ENCODE data around the gene CD99L2.

CD99L2 gene

GRCh38 chrX:150753968-150754367 is 144.5 kb downstream of the CD99L2 start:
- Histone ChIP-seq H3K27me3 (ENCODE audit: insufficient read depth, low read length, poor library complexity, severe bottlenecking) (no peaks in the 10 kb centered on the region), H3F3A (ENCODE audit: low read depth) (no peaks in the 10 kb centered on the region), H3K4me3 (ENCODE audit: low read length, poor library complexity, severe bottlenecking) (no peak overlapping the region), H3K79me2 (ENCODE audit: insufficient read depth, low read length) (no peaks in the 10 kb centered on the region), H3K36me3 (ENCODE audit: insufficient read depth, low read length) (peaks cover 12% of the 10 kb centered on the region; the same call in 1 of the 2 replicates), H2AFZ (ENCODE audit: low read length) (no peak overlapping the region), H3K9me2 (replicated peaks; ENCODE audit: low read depth, low read length) (no peaks in the 10 kb centered on the region), H4K20me1 (ENCODE audit: insufficient read depth, low read length, poor library complexity, severe bottlenecking) (no peaks in the 10 kb centered on the region), H3K9me3 (ENCODE audit: insufficient read depth, low read depth, low read length) (no peaks in the 10 kb centered on the region), H3K4me1 (ENCODE audit: insufficient read depth, low read length, poor library complexity, severe bottlenecking) (no peaks in the 10 kb centered on the region), H3K4me2 (ENCODE audit: low read depth, low read length, poor library complexity, severe bottlenecking) (no peak overlapping the region), H3K9ac (ENCODE audit: low read depth, low read length, poor library complexity, severe bottlenecking) (no peak overlapping the region)
- TF ChIP-seq, protein P1, sequence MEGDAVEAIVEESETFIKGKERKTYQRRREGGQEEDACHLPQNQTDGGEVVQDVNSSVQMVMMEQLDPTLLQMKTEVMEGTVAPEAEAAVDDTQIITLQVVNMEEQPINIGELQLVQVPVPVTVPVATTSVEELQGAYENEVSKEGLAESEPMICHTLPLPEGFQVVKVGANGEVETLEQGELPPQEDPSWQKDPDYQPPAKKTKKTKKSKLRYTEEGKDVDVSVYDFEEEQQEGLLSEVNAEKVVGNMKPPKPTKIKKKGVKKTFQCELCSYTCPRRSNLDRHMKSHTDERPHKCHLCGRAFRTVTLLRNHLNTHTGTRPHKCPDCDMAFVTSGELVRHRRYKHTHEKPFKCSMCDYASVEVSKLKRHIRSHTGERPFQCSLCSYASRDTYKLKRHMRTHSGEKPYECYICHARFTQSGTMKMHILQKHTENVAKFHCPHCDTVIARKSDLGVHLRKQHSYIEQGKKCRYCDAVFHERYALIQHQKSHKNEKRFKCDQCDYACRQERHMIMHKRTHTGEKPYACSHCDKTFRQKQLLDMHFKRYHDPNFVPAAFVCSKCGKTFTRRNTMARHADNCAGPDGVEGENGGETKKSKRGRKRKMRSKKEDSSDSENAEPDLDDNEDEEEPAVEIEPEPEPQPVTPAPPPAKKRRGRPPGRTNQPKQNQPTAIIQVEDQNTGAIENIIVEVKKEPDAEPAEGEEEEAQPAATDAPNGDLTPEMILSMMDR (conservative IDR thresholded peaks at IDR 0.05; ENCODE audit: low read length) = no peak
- TF ChIP-seq EZH2phosphoT487 (IDR thresholded peaks at IDR 0.05; ENCODE audit: borderline replicate concordance) = no peak

DNA sequence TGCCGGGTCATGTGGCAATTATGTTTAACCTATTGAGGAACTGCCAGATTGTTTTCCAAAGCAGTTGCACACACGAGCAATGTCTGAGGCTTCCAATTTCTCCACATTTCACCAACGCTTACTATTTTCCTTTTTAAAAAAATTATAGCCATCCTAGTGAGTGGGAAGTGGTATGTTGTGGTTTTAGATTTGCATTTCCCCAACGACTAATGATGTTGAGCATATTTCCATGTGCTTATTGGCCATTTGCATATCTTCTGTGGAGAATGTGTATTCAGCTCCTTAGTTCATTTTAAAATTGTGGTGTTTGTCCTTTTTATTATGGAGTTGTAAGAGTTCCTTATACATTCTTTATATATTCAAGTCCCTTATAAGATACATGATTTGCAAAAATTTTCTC is 145.1 kb downstream of the CD99L2 start:
- TF ChIP-seq, protein P1 (conservative IDR thresholded peaks at IDR 0.05; ENCODE audit: low read length) = no peak
- TF ChIP-seq EZH2phosphoT487 (IDR thresholded peaks at IDR 0.05; ENCODE audit: borderline replicate concordance) = no peak
- Histone ChIP-seq H2AFZ (ENCODE audit: low read length) (no peak overlapping the region), H3K4me2 (ENCODE audit: low read depth, low read length, poor library complexity, severe bottlenecking) (no peak overlapping the region), H3K27me3 (ENCODE audit: insufficient read depth, low read length, poor library complexity, severe bottlenecking) (no peaks in the 10 kb centered on the region), H3K9me3 (ENCODE audit: insufficient read depth, low read depth, low read length) (no peaks in the 10 kb centered on the region), H3F3A (ENCODE audit: low read depth) (no peaks in the 10 kb centered on the region), H3K9me2 (replicated peaks; ENCODE audit: low read depth, low read length) (no peaks in the 10 kb centered on the region), H3K36me3 (ENCODE audit: insufficient read depth, low read length) (peaks cover 12% of the 10 kb centered on the region; the same call in 1 of the 2 replicates), H3K9ac (ENCODE audit: low read depth, low read length, poor library complexity, severe bottlenecking) (no peak overlapping the region), H3K4me1 (ENCODE audit: insufficient read depth, low read length, poor library complexity, severe bottlenecking) (no peaks in the 10 kb centered on the region), H3K4me3 (ENCODE audit: low read length, poor library complexity, severe bottlenecking) (no peak overlapping the region), H4K20me1 (ENCODE audit: insufficient read depth, low read length, poor library complexity, severe bottlenecking) (no peaks in the 10 kb centered on the region), H3K79me2 (ENCODE audit: insufficient read depth, low read length) (no peaks in the 10 kb centered on the region)

DNA sequence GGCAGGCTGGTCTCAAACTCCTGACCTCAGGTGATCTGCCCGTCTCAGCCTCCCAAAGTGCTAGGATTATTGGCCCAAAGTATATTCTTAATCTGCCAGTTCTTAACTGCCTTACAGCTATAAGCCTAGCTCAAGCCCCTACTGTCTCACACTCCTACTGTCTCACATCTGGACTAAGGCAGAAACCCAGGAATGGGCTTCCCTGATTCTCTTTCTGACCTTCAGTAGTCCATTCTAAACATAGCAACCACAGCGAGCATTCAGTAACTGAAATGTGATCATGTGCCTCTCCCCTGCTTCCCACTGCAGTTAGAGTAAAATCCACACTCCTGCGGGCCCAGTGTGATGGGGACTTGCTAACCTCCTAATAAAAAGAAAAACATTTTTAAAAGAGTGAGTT is 146.3 kb downstream of the CD99L2 start:
- TF ChIP-seq EZH2phosphoT487 (IDR thresholded peaks at IDR 0.05; ENCODE audit: borderline replicate concordance) = no peak
- TF ChIP-seq, protein P1 (conservative IDR thresholded peaks at IDR 0.05; ENCODE audit: low read length) = no peak
- H3K36me3 ChIP-seq (ENCODE audit: insufficient read depth, low read length) = peaks cover 12% of the 10 kb centered on the region; the same call in 1 of the 2 replicates
- H3K4me3 ChIP-seq (ENCODE audit: low read length, poor library complexity, severe bottlenecking) = no peak overlapping the region

More for the DNA sequence above, 146.3 kb downstream of the CD99L2 start:
- no peaks in the 10 kb centered on the region for H3K9me3 ChIP-seq (ENCODE audit: insufficient read depth, low read depth, low read length)
- H3K4me1 ChIP-seq (ENCODE audit: insufficient read depth, low read length, poor library complexity, severe bottlenecking) = no peaks in the 10 kb centered on the region
- H2AFZ ChIP-seq (ENCODE audit: low read length) = no peak overlapping the region
- H3K4me2 ChIP-seq (ENCODE audit: low read depth, low read length, poor library complexity, severe bottlenecking) = no peak overlapping the region
- no peaks in the 10 kb centered on the region for H3K27me3 ChIP-seq (ENCODE audit: insufficient read depth, low read length, poor library complexity, severe bottlenecking)
- H3K79me2 ChIP-seq (ENCODE audit: insufficient read depth, low read length) = no peaks in the 10 kb centered on the region
- H3K9me2 ChIP-seq (replicated peaks; ENCODE audit: low read depth, low read length) = no peaks in the 10 kb centered on the region
- H4K20me1 ChIP-seq (ENCODE audit: insufficient read depth, low read length, poor library complexity, severe bottlenecking) = no peaks in the 10 kb centered on the region
- no peaks in the 10 kb centered on the region for H3F3A ChIP-seq (ENCODE audit: low read depth)
- H3K9ac ChIP-seq (ENCODE audit: low read depth, low read length, poor library complexity, severe bottlenecking) = no peak overlapping the region

Data from Loucy (cell line).